Activated CD8-positive, alpha-beta T cell treated with anti-CD3 and anti-CD28 coated beads for 36 hours (primary cell): Measurements from ENCODE around the gene PAIP1. TPM values are rescaled to one million over a fixed set of nuclear protein-coding genes. Genes with fewer than 3 reads are reported as not detected.
"Not testable (repeated sequence)": the region's sequence is repeated elsewhere in the genome, so short reads cannot be mapped to it uniquely, and the experiment has no call there.

ENCODE experiments used
- ATAC-seq: fragments of 200-7000 bp; cut with Tn5 transposase; one replicate; pipeline ENCODE4 v1.10.0; 2021; ENCODE audit warnings: mild to moderate bottlenecking, moderate library complexity
- CTCF ChIA-PET: fragments of 350-600 bp; sonication (Branson Sonifier 250); formaldehyde crosslinking; loops from one replicate; lab custom pipeline; 2021; ENCODE audit warnings: antibody characterized with exemption; lab: Charles Lee
- POLR2A ChIA-PET: fragments of 350-600 bp; sonication (Branson Sonifier 250); formaldehyde crosslinking; loops from one replicate; lab custom pipeline; 2021; ENCODE audit warnings: antibody characterized with exemption; lab: Charles Lee
- DNase-seq: peaks from one replicate; pipeline ENCODE4 v3.0.0-alpha.2; 2020
- H3K27ac Mint-ChIP-seq: one replicate; pipeline ENCODE4 v1.8.0; 2021; ENCODE audit warnings: mild to moderate bottlenecking, mixed read lengths
- H3K27me3 Mint-ChIP-seq: one replicate; pipeline ENCODE4 v1.8.0; 2021; ENCODE audit warnings: mixed read lengths
- H3K36me3 Mint-ChIP-seq: one replicate; pipeline ENCODE4 v1.8.0; 2021; ENCODE audit warnings: low read depth, mixed read lengths
- H3K4me1 Mint-ChIP-seq: one replicate; pipeline ENCODE4 v1.8.0; 2021; ENCODE audit warnings: low read depth, mixed read lengths
- H3K4me3 Mint-ChIP-seq: one replicate; pipeline ENCODE4 v1.8.0; 2021; ENCODE audit warnings: mild to moderate bottlenecking, moderate library complexity, mixed read lengths
- H3K9me3 Mint-ChIP-seq: one replicate; pipeline ENCODE4 v1.8.0; 2021; ENCODE audit warnings: mixed read lengths
- intact Hi-C: fragments of 100-400 bp; cut with micrococcal nuclease; formaldehyde crosslinking; loops from one replicate; pipeline ENCODE4 v1.10.0; 2022
- total RNA-seq, 2 experiments: library from RNA; stranded (reverse); gene quantifications; one replicate each; pipeline ENCODE4 v1.2.3, GENCODE V29; 2021
- TF ChIP-seq, protein P1 (sequence below): fragments of 200-600 bp; IDR thresholded peaks from one replicate; pipeline ENCODE4 v1.8.0; 2022; ENCODE audit warnings: antibody characterized with exemption, mild to moderate bottlenecking

The PAIP1 gene
- total RNA-seq, 2 experiments from 2014 or later: 43.6 to 44.6 TPM

DNA sequence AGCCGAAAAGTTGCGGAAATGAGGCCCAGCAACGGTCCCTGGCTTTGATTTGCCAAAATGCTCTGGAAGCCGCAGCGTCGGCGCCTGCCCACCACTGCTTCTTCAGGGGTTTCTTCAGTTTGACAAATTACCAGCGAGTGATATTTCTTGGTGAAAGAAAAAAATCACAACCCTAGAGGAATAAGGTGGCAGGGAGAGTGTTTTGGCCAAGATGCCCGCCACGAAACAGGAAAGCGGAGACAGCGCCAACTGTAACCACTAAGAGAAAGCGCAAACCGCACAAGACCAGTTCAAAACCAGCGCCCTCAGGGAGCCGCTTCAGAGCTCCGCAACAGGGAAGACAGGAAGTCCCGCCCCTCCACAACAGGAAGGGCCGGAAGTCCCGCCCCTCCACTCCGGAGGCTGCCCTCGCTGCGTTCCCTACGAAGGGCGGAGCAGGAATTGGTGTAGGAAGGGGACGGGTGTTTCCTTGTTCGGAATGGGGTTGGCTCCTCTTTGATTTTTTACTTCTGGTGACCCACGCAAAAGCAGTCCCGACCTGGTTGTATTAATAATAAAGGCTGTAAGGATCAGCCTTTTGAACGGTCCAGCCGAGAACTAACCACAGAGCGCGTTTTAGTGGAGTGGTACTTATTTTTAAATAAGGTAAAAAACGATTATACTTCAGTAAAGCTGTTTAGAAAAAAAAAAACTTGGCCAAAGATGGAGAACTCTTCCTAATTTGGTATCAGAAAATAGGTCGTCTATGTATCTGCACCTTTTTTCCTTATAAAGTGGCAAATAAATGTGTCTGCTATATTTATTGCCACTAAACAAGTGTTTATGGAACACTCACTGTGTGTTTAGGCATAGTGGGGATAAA, 41.8 kb downstream of the PAIP1 start, which contains the start of gene C5orf34:
C5orf34 (minus strand) TSS at position 333 of the 862 bp plus-strand sequence. CDS start 5,809 bp downstream, outside the sequence.
- Mint-ChIP-seq H3K36me3 (peaks cover 17% of the 10 kb centered on the region), H3K9me3 (no peaks in the 10 kb centered on the region), H3K4me1 (peaks cover 25% of the 10 kb centered on the region), H3K4me3 (peak within 1 kb of the TSS; percentile 85), H3K27ac (peak within 1 kb of the TSS; percentile 97), H3K27me3 (no peaks in the 10 kb centered on the region)
- ChIA-PET POLR2A (interaction anchor here (0.9 to 1.3 kb wide), 5 partner anchors 29 to 473 kb away, joined by 3 to 13 read pairs (median 3); partner anchors contain the start of genes TMEM267 and ZNF131), CTCF (interaction anchor here (0.6 to 2.7 kb wide), 3 partner anchors 30 to 116 kb away, joined by 3 to 18 read pairs (median 3); partner anchors contain the start of gene TMEM267)
- intact Hi-C loops: no loop called here
- ATAC-seq (peak; percentile 96), DNase-seq (peak; percentile 95)
- TF ChIP-seq, protein P1, sequence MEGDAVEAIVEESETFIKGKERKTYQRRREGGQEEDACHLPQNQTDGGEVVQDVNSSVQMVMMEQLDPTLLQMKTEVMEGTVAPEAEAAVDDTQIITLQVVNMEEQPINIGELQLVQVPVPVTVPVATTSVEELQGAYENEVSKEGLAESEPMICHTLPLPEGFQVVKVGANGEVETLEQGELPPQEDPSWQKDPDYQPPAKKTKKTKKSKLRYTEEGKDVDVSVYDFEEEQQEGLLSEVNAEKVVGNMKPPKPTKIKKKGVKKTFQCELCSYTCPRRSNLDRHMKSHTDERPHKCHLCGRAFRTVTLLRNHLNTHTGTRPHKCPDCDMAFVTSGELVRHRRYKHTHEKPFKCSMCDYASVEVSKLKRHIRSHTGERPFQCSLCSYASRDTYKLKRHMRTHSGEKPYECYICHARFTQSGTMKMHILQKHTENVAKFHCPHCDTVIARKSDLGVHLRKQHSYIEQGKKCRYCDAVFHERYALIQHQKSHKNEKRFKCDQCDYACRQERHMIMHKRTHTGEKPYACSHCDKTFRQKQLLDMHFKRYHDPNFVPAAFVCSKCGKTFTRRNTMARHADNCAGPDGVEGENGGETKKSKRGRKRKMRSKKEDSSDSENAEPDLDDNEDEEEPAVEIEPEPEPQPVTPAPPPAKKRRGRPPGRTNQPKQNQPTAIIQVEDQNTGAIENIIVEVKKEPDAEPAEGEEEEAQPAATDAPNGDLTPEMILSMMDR: no peak

DNA sequence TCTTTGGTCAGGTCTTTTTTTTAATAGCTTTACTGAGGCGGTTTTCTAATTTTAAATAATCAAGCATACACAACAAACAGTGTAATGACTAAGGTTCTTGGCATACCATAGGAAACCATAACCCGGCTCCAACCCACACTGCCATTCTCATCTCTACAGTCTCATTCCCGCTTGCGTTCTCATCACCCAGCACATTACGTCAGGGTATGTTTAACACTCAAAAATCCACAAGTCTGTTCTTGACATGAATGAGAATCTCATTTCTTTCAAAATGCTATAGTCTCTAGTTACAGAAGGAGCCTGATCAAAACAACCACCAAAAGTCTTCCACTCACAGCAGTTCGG, 42.4 kb downstream of the PAIP1 start:
- H3K27ac Mint-ChIP-seq: peak overlapping the region; percentile 97
- CTCF ChIA-PET: interaction anchor here (2.7 kb wide), 1 partner anchor 30 kb away, joined by 18 read pairs; the partner anchor contains the start of gene TMEM267
- TF ChIP-seq, protein P1: no peak
- H3K27me3 Mint-ChIP-seq: no peaks in the 10 kb centered on the region
- POLR2A ChIA-PET: interaction anchor here (0.6 to 1.3 kb wide), 4 partner anchors 29 to 473 kb away, joined by 3 to 13 read pairs (median 4); partner anchors contain the start of gene TMEM267
- no peaks in the 10 kb centered on the region for H3K9me3 Mint-ChIP-seq
- H3K4me1 Mint-ChIP-seq: peaks cover 25% of the 10 kb centered on the region
- H3K36me3 Mint-ChIP-seq: peaks cover 17% of the 10 kb centered on the region
- intact Hi-C loops: no loop called here
- DNase-seq: no peak
- ATAC-seq: peak; percentile 56
- peak overlapping the region; percentile 85 for H3K4me3 Mint-ChIP-seq

GRCh38 chr5:43514025-43514424, 42.9 kb downstream of the PAIP1 start:
- CTCF ChIA-PET: interaction anchor here (2.7 kb wide), 1 partner anchor 29 kb away, joined by 18 read pairs; the partner anchor contains the start of gene TMEM267

GRCh38 chr5:43511062-43511461, 45.8 kb downstream of the PAIP1 start:
- CTCF ChIA-PET, POLR2A ChIA-PET, intact Hi-C loops: not testable (repeated sequence)

More at GRCh38 chr5:43514025-43514424, 42.9 kb downstream of the PAIP1 start:
- H3K27me3 Mint-ChIP-seq: no peaks in the 10 kb centered on the region
- POLR2A ChIA-PET: interaction anchor here (0.6 kb wide), 1 partner anchor 30 kb away, joined by 5 read pairs; the partner anchor contains the start of gene TMEM267
- intact Hi-C loops: no loop called here
- peaks cover 17% of the 10 kb centered on the region for H3K36me3 Mint-ChIP-seq
- DNase-seq: no peak
- peaks cover 25% of the 10 kb centered on the region for H3K4me1 Mint-ChIP-seq
- H3K9me3 Mint-ChIP-seq: no peaks in the 10 kb centered on the region
- H3K27ac Mint-ChIP-seq: peak overlapping the region; percentile 97
- peak overlapping the region; percentile 85 for H3K4me3 Mint-ChIP-seq
- ATAC-seq: no peak
- TF ChIP-seq, protein P1: no peak

GRCh38 chr5:43498581-43498980, 58.3 kb downstream of the PAIP1 start:
- intact Hi-C loops: no loop called here
- ChIA-PET CTCF (interaction anchor here (1.4 kb wide), 1 partner anchor 14 kb away, joined by 5 read pairs; the partner anchor contains the start of gene TMEM267), POLR2A (no interaction called here)

More at GRCh38 chr5:43511062-43511461, 45.8 kb downstream of the PAIP1 start:
- DNase-seq, H3K27ac Mint-ChIP-seq, H3K27me3 Mint-ChIP-seq, H3K4me3 Mint-ChIP-seq, H3K9me3 Mint-ChIP-seq, ATAC-seq: not testable (repeated sequence)
- peaks cover 22% of the 10 kb centered on the region for H3K36me3 Mint-ChIP-seq
- H3K4me1 Mint-ChIP-seq: peaks cover 23% of the 10 kb centered on the region

More at GRCh38 chr5:43498581-43498980, 58.3 kb downstream of the PAIP1 start:
- Mint-ChIP-seq H3K9me3 (no peaks in the 10 kb centered on the region), H3K27ac (no peak overlapping the region), H3K36me3 (peaks cover 16% of the 10 kb centered on the region), H3K27me3 (no peaks in the 10 kb centered on the region), H3K4me3 (no peak overlapping the region), H3K4me1 (no peaks in the 10 kb centered on the region)
- no peak for ATAC-seq
- DNase-seq: no peak
- TF ChIP-seq, protein P1: no peak
